A673 (cell line): ENCODE results near the gene OLA1.

Source experiments
- CTCF ChIP-seq: fragments of 300-800, 200-600 bp; sonication (generic); conservative IDR thresholded peaks from 2 replicates; pipeline ENCODE4 v1.5.1; 2017; ENCODE audit warnings: low read depth, mild to moderate bottlenecking, antibody characterized with exemption, low read length, moderate library complexity, mixed read lengths
- EZH2 ChIP-seq: fragments of 200-600 bp; sonication (generic); IDR thresholded peaks from 2 replicates; pipeline ENCODE4 v1.6.1; 2017; ENCODE audit warnings: borderline replicate concordance, low read depth, mild to moderate bottlenecking, mixed read lengths, antibody characterized with exemption, low read length; ENCODE audit not compliant: poor library complexity, severe bottlenecking

- TF ChIP-seq CTCF (no peak), EZH2 (no peak)
Measured at GRCh38 chr2:174205562-174205961, 42.8 kb downstream of the OLA1 start.
